Ascending aorta (tissue), 2 donors: ENCODE measurements around the gene ZNF276. TPM values are rescaled to one million over a fixed set of nuclear protein-coding genes. Genes with fewer than 3 reads are reported as not detected.

Source experiments
- DNase-seq, 2 donors: peaks; one replicate each; pipeline ENCODE4 v3.0.0-alpha.2; 2019; ENCODE audit warnings: low spot score in 2 of 2
- H3K27ac ChIP-seq, 2 donors: fragments of 200-600 bp; sonication (generic); one replicate each; pipeline ENCODE4 v1.5.1; 2016 to 2017; ENCODE audit warnings: mild to moderate bottlenecking in 1 of 2
- H3K27me3 ChIP-seq: fragments of 200-600 bp; sonication (generic); one replicate; pipeline ENCODE4 v1.5.1; 2017
- H3K36me3 ChIP-seq, 2 donors: fragments of 200-600 bp; sonication (generic); one replicate each; pipeline ENCODE4 v1.5.1; 2016
- H3K4me1 ChIP-seq, 2 donors: fragments of 200-600 bp; sonication (generic); one replicate each; pipeline ENCODE4 v1.5.1; 2016 to 2017; ENCODE audit warnings: mild to moderate bottlenecking in 1 of 2
- H3K4me3 ChIP-seq, 2 donors: fragments of 200-600 bp; sonication (generic); one replicate each; pipeline ENCODE4 v1.5.1; 2016 to 2017; ENCODE audit warnings: mild to moderate bottlenecking in 1 of 2
- H3K9me3 ChIP-seq, 2 donors: fragments of 200-600 bp; sonication (generic); one replicate each; pipeline ENCODE4 v1.5.1; 2016
- CTCF ChIP-seq, 3 experiments: fragments of 200-600 bp in 2 of 3; fragments of 450-650 bp in 1 of 3; sonication (generic) in 2 of 3; IDR thresholded peaks; one replicate each; pipeline ENCODE4 v1.5.1; 2016 to 2019; ENCODE audit warnings: antibody characterized with exemption in 3 of 3, mild to moderate bottlenecking in 1 of 3, moderate library complexity in 1 of 3
- intact Hi-C: fragments of 100-400 bp; cut with DNase I; formaldehyde crosslinking; loops from one replicate; pipeline ENCODE4 v1.15.1; 2023
- total RNA-seq: library from RNA; depleted of rRNA; stranded (reverse); fragments of >200 nt; gene quantifications from one replicate; pipeline ENCODE4 v1.1.0, GENCODE V29; 2016

The ZNF276 gene
- total RNA-seq, 1 donor from 2014 or later: 30.7 TPM

DNA sequence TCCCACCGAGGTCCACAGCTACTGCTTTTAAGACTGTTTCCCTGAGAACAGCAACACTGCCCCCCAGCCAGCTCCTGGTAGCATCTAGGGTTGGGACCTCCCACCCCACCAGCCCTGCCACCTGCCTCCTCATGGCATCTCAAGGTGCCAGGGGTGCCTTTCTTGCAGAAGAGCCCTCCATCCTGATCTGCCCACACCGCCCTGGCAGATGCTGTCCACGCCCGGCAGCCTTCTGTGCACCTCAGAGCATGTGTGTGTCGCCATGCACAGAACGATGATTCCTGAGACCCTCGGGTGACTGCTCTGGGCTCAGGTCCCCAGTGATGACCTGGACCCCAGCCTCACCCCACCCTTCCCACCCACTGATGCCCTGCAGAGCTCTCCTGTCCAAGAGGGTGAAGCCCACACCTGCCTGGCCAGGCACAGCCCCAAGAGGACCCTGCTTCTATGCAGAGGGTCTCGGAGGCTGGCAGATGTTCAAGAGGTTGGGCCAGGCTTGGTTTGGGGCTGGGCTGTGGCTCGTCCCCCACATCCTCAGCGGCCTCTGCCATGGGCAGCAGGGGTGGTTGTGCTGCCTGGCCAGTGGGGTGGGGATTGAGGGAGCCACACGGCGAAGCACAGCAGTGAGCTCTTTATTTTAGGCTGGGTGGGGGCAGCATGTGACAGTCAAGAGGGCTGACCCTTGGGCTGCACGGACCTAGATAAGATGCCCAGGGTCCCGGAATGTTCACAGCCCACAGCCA is 14.6 kb upstream of the ZNF276 start:
- H3K4me3 ChIP-seq: no peak overlapping the region
- no peaks in the 10 kb centered on the region for H3K27me3 ChIP-seq
- H3K9me3 ChIP-seq: no peaks in the 10 kb centered on the region
- peaks cover under 1 to 4% of the 10 kb centered on the region in 2 donors for H3K4me1 ChIP-seq
- intact Hi-C loops: loop anchor here (1.0 kb wide), 1 partner anchor 87 kb away; no protein-coding TSS in a partner anchor
- H3K36me3 ChIP-seq: no peaks in the 10 kb centered on the region
- H3K27ac ChIP-seq: no peak overlapping the region
- no peak for TF ChIP-seq CTCF (IDR thresholded peaks at IDR 0.05)
- no peak for DNase-seq

GRCh38 chr16:89707695-89708094 is 13.6 kb upstream of the ZNF276 start:
- Histone ChIP-seq H3K27me3 (peaks cover 4% of the 10 kb centered on the region), H3K4me1 (peaks cover 0 to 3% of the 10 kb centered on the region in 2 donors), H3K36me3 (no peaks in the 10 kb centered on the region), H3K27ac (no peak overlapping the region), H3K9me3 (no peaks in the 10 kb centered on the region), H3K4me3 (no peak overlapping the region)
- intact Hi-C loops: no loop called here
- no peak for DNase-seq
- no peak for TF ChIP-seq CTCF (IDR thresholded peaks at IDR 0.05)

GRCh38 chr16:89708481-89708931 is 12.8 kb upstream of the ZNF276 start:
- TF ChIP-seq CTCF (IDR thresholded peaks at IDR 0.05): no peak
- no peaks in the 10 kb centered on the region for H3K36me3 ChIP-seq
- no peaks in the 10 kb centered on the region for H3K9me3 ChIP-seq
- no peak overlapping the region for H3K27ac ChIP-seq
- no peak for DNase-seq
- H3K27me3 ChIP-seq: peaks cover 5% of the 10 kb centered on the region
- H3K4me1 ChIP-seq: peaks cover 0 to 3% of the 10 kb centered on the region in 2 donors
- intact Hi-C loops: no loop called here
- H3K4me3 ChIP-seq: no peak overlapping the region

GRCh38 chr16:89709166-89709565 is 12.2 kb upstream of the ZNF276 start:
- Histone ChIP-seq H3K4me1 (peaks cover 0 to 3% of the 10 kb centered on the region in 2 donors), H3K4me3 (no peak overlapping the region), H3K36me3 (no peaks in the 10 kb centered on the region), H3K27me3 (peaks cover 5% of the 10 kb centered on the region), H3K27ac (no peak overlapping the region), H3K9me3 (no peaks in the 10 kb centered on the region)
- DNase-seq: no peak
- TF ChIP-seq CTCF (IDR thresholded peaks at IDR 0.05): no peak
- intact Hi-C loops: no loop called here

DNA sequence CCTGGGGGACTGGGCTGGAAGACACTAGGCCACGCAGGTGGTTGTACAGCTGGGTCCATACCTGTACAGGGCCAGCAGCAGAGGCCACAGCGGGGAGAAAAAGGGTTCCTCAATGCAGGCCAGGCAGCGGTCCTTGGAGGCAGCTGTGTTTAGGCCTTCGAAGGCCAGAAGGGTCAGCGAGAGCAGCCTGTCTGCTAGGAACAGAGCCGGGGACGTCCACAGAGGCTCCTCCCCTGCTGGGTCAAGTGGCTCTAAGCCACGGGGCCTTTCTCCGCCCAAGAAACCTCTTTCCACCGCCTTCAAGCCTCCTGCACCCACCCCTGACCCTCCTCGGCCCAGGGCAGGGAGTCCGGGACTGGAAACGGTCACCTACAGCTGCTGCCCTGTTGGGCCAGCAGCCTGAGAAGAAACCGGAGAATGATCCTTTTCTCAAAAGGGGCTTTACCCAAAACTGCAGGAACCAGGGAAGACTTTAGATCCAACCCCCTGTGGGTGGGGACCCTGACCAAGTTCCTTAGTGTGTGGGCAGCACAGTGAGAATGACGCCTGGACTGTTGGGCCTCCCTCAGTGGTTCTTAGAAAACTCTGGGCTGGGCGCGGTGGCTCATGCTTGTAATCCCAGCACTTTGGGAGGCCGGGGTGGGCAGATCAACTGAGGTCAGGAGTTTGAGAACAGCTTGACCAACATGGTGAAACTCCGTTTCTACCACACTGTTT is 11.5 kb upstream of the ZNF276 start:
- Histone ChIP-seq H3K27me3 (peaks cover 5% of the 10 kb centered on the region), H3K27ac (no peak overlapping the region), H3K9me3 (no peaks in the 10 kb centered on the region), H3K4me3 (no peak overlapping the region), H3K36me3 (no peaks in the 10 kb centered on the region), H3K4me1 (peaks cover 0 to 3% of the 10 kb centered on the region in 2 donors)
- no peak for TF ChIP-seq CTCF (IDR thresholded peaks at IDR 0.05)
- no peak for DNase-seq
- intact Hi-C loops: no loop called here
